ENCODE measurements around the gene DBN1.

- TF ChIP-seq CTCF (IDR thresholded peaks at IDR 0.05; ENCODE audit: borderline replicate concordance, extremely low read depth, low read length, poor library complexity, severe bottlenecking): no peak
- TF ChIP-seq EZH2 (IDR thresholded peaks at IDR 0.05; ENCODE audit: borderline replicate concordance, low read depth, low read length, severe bottlenecking): no peak
Observed at GRCh38 chr5:177490992-177491391, 17.6 kb upstream of the DBN1 start.
